HG03565 (cell line): Measurements from ENCODE around the gene PLOD2.

Experiments used
- ATAC-seq: cut with Tn5 transposase; IDR thresholded peaks from one replicate; pipeline ENCODE4 v1.9.1; 2021; ENCODE audit warnings: mild to moderate bottlenecking, moderate library complexity; ENCODE audit not compliant: unreplicated experiment

Gene PLOD2

DNA sequence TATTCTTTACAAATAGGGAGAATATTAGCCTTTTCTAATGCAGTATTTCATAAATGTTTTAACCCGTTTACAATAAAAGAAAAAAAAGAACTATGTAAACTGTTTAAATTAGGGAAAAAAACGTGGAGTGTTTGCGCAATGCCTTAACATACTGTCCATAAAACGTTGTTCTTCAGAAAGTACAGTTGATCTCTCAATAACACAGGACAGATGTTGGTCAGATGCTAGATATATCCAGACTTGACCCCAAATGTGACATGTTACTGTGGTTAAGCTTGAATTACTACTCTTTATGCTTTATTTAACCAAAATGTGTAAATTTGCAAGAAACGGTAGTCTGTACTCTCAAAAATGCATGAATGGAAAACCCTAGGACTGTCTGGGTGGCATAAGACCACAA lies 110.3 kb downstream of the PLOD2 start:
- no peak for ATAC-seq

DNA sequence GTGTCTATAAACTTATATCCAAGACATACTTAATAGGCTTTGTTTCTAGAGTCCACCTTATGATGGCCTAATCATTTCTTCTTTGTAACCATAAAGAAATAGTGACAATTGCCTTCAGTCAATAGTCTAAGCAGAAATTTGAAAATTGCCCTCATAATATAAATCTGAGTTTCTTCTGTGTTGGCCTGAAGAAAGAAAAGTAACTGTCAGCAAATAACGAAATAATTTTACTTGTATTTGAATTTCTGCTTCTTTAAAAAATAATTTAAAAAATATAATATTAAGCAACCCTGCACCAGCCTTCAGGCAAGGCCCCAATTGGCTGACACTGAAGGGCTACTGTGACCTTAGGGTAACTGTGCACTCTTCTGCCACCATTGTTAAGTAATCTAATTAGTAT lies 113.5 kb downstream of the PLOD2 start:
- no peak for ATAC-seq

DNA sequence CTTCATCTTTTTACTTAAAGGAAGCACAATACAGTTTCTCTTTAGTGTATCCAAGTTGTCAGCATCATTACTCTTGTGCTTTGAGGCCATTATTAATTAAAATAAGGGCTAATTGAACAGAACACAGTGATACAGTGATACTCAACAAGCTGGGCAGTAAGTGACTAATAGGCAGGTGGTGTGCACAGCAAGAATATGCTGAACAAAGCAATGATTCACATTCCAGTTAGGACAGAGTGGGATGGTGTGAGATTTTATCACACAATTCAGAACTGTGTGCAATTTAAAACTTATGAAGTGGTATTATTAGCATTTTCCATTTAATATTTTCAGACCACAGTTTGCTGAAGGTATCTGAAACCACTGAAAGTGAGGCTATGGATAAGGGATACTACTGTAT lies 116.9 kb downstream of the PLOD2 start:
- no peak for ATAC-seq

DNA sequence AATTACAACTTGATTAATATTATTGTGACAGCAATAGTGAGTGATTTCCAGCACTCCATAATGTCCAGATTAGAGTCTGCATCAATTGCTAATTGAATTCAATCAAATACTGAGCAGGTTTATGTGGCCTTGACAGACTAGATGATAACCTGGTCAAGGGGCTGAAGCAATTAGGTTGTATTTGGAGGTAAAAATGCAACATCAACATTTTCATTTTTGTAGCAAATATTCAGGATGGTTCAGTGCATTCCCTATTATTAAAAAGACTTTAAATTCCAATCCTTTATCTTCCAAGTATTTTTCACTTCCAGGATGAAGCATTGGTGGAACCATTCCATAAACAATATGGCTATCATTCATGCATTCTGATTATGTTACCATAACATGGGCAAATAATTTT lies 120.4 kb downstream of the PLOD2 start:
- ATAC-seq = no peak

DNA sequence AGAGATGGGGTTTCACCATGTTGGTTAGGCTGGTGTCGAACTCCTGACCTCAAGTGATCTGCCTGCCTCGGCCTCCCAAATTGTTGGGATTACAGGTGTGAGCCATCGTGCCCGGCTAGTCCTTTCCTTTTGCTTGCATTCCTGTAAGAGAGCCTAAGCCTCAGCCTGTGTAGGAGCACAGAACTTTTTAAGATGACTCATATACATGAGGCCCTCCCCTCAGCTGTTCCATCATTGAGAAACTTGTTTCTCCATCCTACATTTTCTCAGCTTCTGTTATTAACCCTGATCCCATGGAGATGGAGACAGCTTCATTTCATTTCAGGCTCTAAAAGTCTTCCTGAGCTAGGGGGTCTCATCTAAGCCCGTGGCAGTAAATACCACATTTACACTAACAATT lies 123.3 kb downstream of the PLOD2 start:
- no peak for ATAC-seq

DNA sequence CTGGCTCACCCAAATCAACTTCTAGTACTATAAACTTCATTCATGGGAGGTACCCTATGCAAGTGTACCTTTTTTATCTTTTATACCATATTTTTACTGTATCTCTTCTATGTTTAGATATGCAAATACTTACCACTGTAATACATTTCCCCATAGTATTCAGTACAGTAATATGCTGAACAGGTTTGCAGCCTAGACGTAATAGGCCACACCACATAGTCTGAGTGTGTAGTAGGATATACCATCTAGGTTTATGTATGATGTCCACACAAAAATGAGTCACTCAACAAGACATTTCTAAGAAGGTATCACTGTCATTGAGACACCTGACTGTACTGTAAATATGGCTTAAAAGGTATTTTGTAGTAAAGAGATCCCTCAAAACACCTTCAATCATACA lies 124.7 kb downstream of the PLOD2 start:
- ATAC-seq = no peak

DNA sequence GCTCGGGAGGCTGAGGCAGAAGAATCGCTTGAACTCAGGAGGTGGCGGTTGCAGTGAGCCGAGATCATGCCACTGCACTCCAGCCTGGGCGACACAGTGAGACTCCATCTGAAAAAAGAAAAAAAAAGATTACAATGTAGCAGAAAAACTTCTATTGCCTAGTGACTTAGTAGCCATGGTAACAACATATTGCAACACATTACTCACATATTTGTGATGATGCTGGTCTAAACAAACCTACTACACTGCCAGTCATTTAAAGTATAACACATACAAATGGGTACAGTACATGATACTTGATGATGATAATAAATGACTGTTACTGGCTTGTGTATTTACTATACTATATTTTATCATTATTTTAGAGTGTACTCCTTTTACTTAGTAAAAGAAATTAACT lies 125.6 kb downstream of the PLOD2 start:
- ATAC-seq = no peak

DNA sequence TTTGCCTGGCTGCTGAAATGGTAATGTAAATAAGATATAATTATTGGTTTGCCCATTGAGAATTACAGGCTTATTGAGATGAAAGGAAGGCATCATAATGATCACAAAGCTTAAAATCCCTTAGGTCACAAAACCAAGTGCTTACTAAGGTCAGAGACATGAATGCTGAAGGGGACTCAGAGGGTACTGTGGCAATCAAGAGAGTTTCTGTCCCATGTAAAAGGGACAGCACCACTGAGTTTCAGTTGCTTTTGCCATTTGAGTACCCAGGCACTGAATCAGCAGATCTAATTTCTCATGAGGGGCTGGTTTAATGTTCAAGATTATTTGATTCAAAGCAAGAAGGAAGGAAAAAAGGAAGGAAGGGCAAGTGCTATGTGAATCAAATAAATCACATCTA lies 127.0 kb downstream of the PLOD2 start:
- no peak for ATAC-seq

DNA sequence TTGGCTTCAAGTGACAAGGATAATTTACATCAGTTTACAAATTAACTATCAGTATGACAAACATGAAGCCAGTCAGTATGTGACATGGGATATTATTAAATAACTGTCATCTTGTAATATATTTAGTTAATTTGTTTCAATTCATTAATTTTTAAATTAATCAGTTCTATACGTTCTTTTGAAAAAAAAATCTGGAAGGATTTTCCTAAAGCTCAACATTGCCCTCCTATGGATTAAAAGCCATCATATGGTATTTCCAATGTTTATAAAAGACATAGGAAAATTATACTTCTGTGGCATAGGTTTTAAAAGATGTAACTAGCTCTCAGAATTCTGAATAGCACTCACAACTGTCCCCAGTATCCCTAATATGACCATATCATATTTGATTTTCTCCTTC lies 134.4 kb downstream of the PLOD2 start:
- no peak for ATAC-seq

DNA sequence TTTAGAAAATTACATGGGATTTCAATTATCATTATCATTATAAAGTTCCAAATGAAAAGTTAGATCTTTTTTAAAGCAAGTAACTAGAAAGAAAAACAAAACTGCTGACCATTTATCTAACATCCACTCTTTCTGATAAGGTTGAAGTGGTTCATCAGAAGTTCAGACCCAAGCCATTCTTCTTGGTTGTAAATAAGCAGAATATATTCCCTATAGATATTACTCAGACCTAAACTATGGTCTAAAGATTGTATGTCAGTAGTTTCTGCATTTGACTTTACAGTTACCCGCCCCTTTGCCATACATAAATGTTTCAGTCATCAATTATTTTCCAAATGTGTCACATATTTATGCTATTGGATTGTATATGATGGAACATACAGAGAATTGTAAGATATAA lies 136.7 kb downstream of the PLOD2 start:
- no peak for ATAC-seq

DNA sequence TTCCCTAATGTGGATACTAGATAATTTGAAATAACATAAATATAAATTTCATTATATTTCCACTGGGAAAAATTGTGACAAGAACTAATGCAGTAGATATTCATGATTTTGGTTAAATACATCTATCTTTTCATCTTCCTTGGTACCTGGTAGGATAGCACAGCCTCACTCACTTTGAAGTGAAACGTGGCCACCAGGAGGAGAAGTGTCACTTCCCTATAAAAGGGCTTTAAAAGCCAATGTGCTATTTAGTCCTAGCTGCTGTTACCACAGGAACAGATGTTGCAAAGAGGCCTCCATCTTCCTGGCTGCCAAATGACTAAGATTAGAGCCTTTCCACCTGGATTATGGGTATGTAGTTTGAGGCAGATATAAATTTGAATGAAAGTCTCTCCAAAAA lies 140.0 kb downstream of the PLOD2 start:
- no peak for ATAC-seq

DNA sequence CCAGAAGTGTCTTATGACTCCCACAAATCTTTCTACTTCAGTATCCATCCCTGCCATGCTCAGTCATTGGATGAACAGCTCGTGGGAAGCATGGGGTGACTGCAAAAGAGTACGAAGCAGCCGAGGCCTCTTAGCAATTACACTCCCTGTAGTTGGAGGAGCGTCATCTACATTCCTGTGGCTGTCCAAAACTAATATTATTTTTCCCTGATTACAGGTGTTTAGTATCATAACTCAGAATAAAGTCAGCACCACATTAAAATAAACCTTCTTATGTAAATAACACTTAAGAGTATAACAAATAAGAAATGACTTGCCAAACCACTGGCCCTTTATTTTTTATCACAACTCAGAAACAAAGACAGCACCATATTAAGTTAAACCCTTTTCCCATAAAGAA lies 141.5 kb downstream of the PLOD2 start:
- no peak for ATAC-seq
